ENCODE measurements around the gene VILL.

- TF ChIP-seq CTCF (IDR thresholded peaks at IDR 0.05) (no peak), EP300 (IDR thresholded peaks at IDR 0.05; ENCODE audit: low read depth) (no peak), POLR2A (IDR thresholded peaks at IDR 0.05) (no peak), POLR2AphosphoS5 (IDR thresholded peaks at IDR 0.05) (no peak)
Measured at GRCh38 chr3:37945156-37945806, 45.3 kb upstream of the VILL start.
